ENCODE measurements around the gene CORO6. TPM values are rescaled to one million over a fixed set of nuclear protein-coding genes. Genes with fewer than 3 reads are reported as not detected.

Gene CORO6
- polyA plus RNA-seq, 3 donors = 3.3 to 5.0 (median 4.5) TPM

GRCh38 chr17:29572691-29573557, 49.8 kb downstream of the CORO6 start:
- DNase-seq (ENCODE audit: extremely low read depth in 1 of 11, low read depth in 9 of 11, low spot score in 4 of 11) = no peak

- DNase-seq (ENCODE audit: extremely low read depth in 1 of 11, low read depth in 9 of 11, low spot score in 4 of 11) = no peak
Measured at GRCh38 chr17:29571883-29572681, 50.6 kb downstream of the CORO6 start.

- DNase-seq (ENCODE audit: extremely low read depth in 1 of 11, low read depth in 9 of 11, low spot score in 4 of 11) = no peak
Measured at GRCh38 chr17:29571486-29571882, 51.2 kb downstream of the CORO6 start.

GRCh38 chr17:29570521-29570920, 52.2 kb downstream of the CORO6 start:
- no peak for DNase-seq (ENCODE audit: extremely low read depth in 1 of 11, low read depth in 9 of 11, low spot score in 4 of 11)

GRCh38 chr17:29569245-29569950, 53.3 kb downstream of the CORO6 start:
- no peak for DNase-seq (ENCODE audit: extremely low read depth in 1 of 11, low read depth in 9 of 11, low spot score in 4 of 11)

GRCh38 chr17:29568331-29569244, 54.1 kb downstream of the CORO6 start, which contains the start of gene TP53I13:
TSS of gene TP53I13 (plus strand) at chr17:29568701. CDS start at chr17:29568759, 58 bp downstream.
- DNase-seq (ENCODE audit: extremely low read depth in 1 of 11, low read depth in 9 of 11, low spot score in 4 of 11) = peak in 5 of 11 donors; percentile 77 to 81 (median 81)

GRCh38 chr17:29567554-29568330, 55.0 kb downstream of the CORO6 start:
- DNase-seq (ENCODE audit: extremely low read depth in 1 of 11, low read depth in 9 of 11, low spot score in 4 of 11) = no peak

GRCh38 chr17:29567304-29567553, 55.5 kb downstream of the CORO6 start:
- DNase-seq (ENCODE audit: extremely low read depth in 1 of 11, low read depth in 9 of 11, low spot score in 4 of 11) = no peak

GRCh38 chr17:29566473-29567303, 56.0 kb downstream of the CORO6 start, which contains the start of gene ABHD15:
TSS of gene ABHD15 (minus strand) at chr17:29567037. CDS start at chr17:29566966, 71 bp downstream.
- no peak for DNase-seq (ENCODE audit: extremely low read depth in 1 of 11, low read depth in 9 of 11, low spot score in 4 of 11)

GRCh38 chr17:29565643-29566472, 56.9 kb downstream of the CORO6 start:
- DNase-seq (ENCODE audit: extremely low read depth in 1 of 11, low read depth in 9 of 11, low spot score in 4 of 11) = no peak

Other genes with a start within 250 kb of the CORO6 start
- gene TAOK1, start 232.5 kb downstream of the CORO6 start, polyA plus RNA-seq (ENCODE audit: insufficient read length in 3 of 3) = 10 to 100 TPM; 47.4 to 51.2 (median 48.4) TPM
- 1 to 10 TPM; 6.2 to 7.6 (median 6.7) TPM for gene ABHD15, start 55.9 kb downstream of the CORO6 start, polyA plus RNA-seq (ENCODE audit: insufficient read length in 3 of 3)
- 10 to 100 TPM; 23.7 to 43.0 (median 42.5) TPM for gene TP53I13, start 54.2 kb downstream of the CORO6 start, polyA plus RNA-seq (ENCODE audit: insufficient read length in 3 of 3)
- gene GIT1, start 33.3 kb downstream of the CORO6 start, polyA plus RNA-seq (ENCODE audit: insufficient read length in 3 of 3) = 10 to 100 TPM; 43.4 to 51.6 (median 50.5) TPM
- gene ANKRD13B, start 29.8 kb downstream of the CORO6 start, polyA plus RNA-seq (ENCODE audit: insufficient read length in 3 of 3) = 10 to 100 TPM in 2 of 3 donors, 1 to 10 TPM in 1; 7.5 to 12.5 (median 12.4) TPM

All from renal cortex interstitium (tissue), 11 donors.